Measurements from ENCODE around the gene CCDC149.

CCDC149 gene

GRCh38 chr4:24845132-24845531 lies 67.7 kb downstream of the CCDC149 start:
- no peak overlapping the region for H3K27ac ChIP-seq
- TF ChIP-seq ZFX (IDR thresholded peaks at IDR 0.05), result no peak
- no peak for TF ChIP-seq CTCF (conservative IDR thresholded peaks at IDR 0.05)

GRCh38 chr4:24843096-24843495 lies 69.7 kb downstream of the CCDC149 start:
- no peak overlapping the region; the same call in 1 of the 2 replicates for H3K27ac ChIP-seq
- TF ChIP-seq CTCF (conservative IDR thresholded peaks at IDR 0.05) (no peak), ZFX (IDR thresholded peaks at IDR 0.05) (no peak)

GRCh38 chr4:24842356-24842755 lies 70.5 kb downstream of the CCDC149 start:
- TF ChIP-seq CTCF (conservative IDR thresholded peaks at IDR 0.05) (no peak), ZFX (IDR thresholded peaks at IDR 0.05) (no peak)
- peak overlapping the region; percentile 20 for H3K27ac ChIP-seq

GRCh38 chr4:24840826-24841543 lies 71.9 kb downstream of the CCDC149 start:
- TF ChIP-seq ZFX (IDR thresholded peaks at IDR 0.05) (no peak), CTCF (conservative IDR thresholded peaks at IDR 0.05) (no peak; the same call in 1 of the 2 replicates)
- peak overlapping the region; percentile 86 for H3K27ac ChIP-seq

- no peak for TF ChIP-seq ZFX (IDR thresholded peaks at IDR 0.05)
- no peak for TF ChIP-seq CTCF (conservative IDR thresholded peaks at IDR 0.05)
- H3K27ac ChIP-seq, result peak overlapping the region; percentile 86
Measured at GRCh38 chr4:24840362-24840761, 72.5 kb downstream of the CCDC149 start.

GRCh38 chr4:24837781-24838180 lies 75.1 kb downstream of the CCDC149 start:
- TF ChIP-seq ZFX (IDR thresholded peaks at IDR 0.05), result no peak
- TF ChIP-seq CTCF (conservative IDR thresholded peaks at IDR 0.05), result no peak
- H3K27ac ChIP-seq, result no peak overlapping the region

GRCh38 chr4:24837336-24837735 lies 75.5 kb downstream of the CCDC149 start:
- TF ChIP-seq CTCF (conservative IDR thresholded peaks at IDR 0.05), result no peak
- TF ChIP-seq ZFX (IDR thresholded peaks at IDR 0.05), result no peak
- no peak overlapping the region for H3K27ac ChIP-seq
